K562 (cell line): Measurements from ENCODE around the gene RINT1.

ENCODE experiments used
- GABPB1 ChIP-seq: sonication (generic); formaldehyde crosslinking; IDR thresholded peaks from 2 replicates; pipeline ENCODE4 v1.8.0; 2022; ENCODE audit warnings: mild to moderate bottlenecking, missing genetic modification reagents
- LARP7 ChIP-seq: fragments of 450-650 bp; IDR thresholded peaks from 2 replicates; pipeline ENCODE4 v1.6.1; 2016
- MAZ ChIP-seq, 2 experiments: fragments of 450-650 bp in 1 of 2; sonication (generic) in 1 of 2; formaldehyde crosslinking; IDR thresholded peaks in 1 of 2; conservative IDR thresholded peaks in 1 of 2; 2 replicates each; pipeline versions ENCODE4 v1.4.0 to v1.5.0; 2020; ENCODE audit warnings: mild to moderate bottlenecking in 1 of 2, missing genetic modification reagents in 1 of 2
- POLR2A ChIP-seq: fragments of 450-650 bp; conservative IDR thresholded peaks from 2 replicates; pipeline ENCODE4 v1.6.1; 2016
- RCOR1 ChIP-seq, 2 experiments: IDR thresholded peaks; 2 replicates each; pipeline ENCODE4 v1.6.1; 2012; ENCODE audit warnings: low read depth in 2 of 2, low read length in 2 of 2, borderline replicate concordance in 1 of 2, improper control_type of control experiment in 1 of 2
- TAF7 ChIP-seq: fragments of 450-650 bp; IDR thresholded peaks from 2 replicates; pipeline ENCODE4 v1.6.1; 2016; ENCODE audit warnings: missing genetic modification characterization, missing compliant biosample characterization
- YY1 ChIP-seq, 3 experiments: IDR thresholded peaks; 2 replicates each; pipeline ENCODE4 v1.6.1; 2011; ENCODE audit warnings: low read length in 2 of 3, mild to moderate bottlenecking in 2 of 3, moderate library complexity in 2 of 3, borderline replicate concordance in 1 of 3, control low read depth in 1 of 3, low read depth in 1 of 3; ENCODE audit not compliant: insufficient read depth in 3 of 3, insufficient replicate concordance in 2 of 3, control insufficient read depth in 1 of 3, insufficient read length in 1 of 3; ENCODE audit errors: extremely low read depth in 1 of 3
- ZEB2 ChIP-seq: fragments of 450-650 bp; IDR thresholded peaks from 2 replicates; pipeline ENCODE4 v1.6.1; 2016
- ZFP36 ChIP-seq: fragments of 150-350 bp; IDR thresholded peaks from 2 replicates; pipeline ENCODE4 v1.6.1; 2018; ENCODE audit warnings: low read length, low read depth; ENCODE audit not compliant: partially characterized antibody
- ZKSCAN8 ChIP-seq: fragments of 200-800 bp; sonication (Bioruptor generic); IDR thresholded peaks from 2 replicates; pipeline ENCODE4 v1.6.1; 2016; ENCODE audit warnings: missing genetic modification characterization, missing compliant biosample characterization
- TF ChIP-seq, protein P1 (sequence below), 3 experiments: IDR thresholded peaks in 2 of 3; conservative IDR thresholded peaks in 1 of 3; 2 replicates each; pipeline ENCODE4 v1.5.1; 2011 to 2012; ENCODE audit warnings: low read length in 3 of 3, mild to moderate bottlenecking in 3 of 3, control low read depth in 2 of 3, improper control_type of control experiment in 1 of 3, inconsistent platforms in 1 of 3, low read depth in 1 of 3, mixed read lengths in 1 of 3, moderate library complexity in 1 of 3; ENCODE audit not compliant: insufficient read depth in 2 of 3
- TF ChIP-seq, protein P2 (sequence below): sonication (generic); formaldehyde crosslinking; IDR thresholded peaks from 2 replicates; pipeline ENCODE4 v1.9.0; 2022; ENCODE audit warnings: mild to moderate bottlenecking, missing genetic modification reagents

DNA sequence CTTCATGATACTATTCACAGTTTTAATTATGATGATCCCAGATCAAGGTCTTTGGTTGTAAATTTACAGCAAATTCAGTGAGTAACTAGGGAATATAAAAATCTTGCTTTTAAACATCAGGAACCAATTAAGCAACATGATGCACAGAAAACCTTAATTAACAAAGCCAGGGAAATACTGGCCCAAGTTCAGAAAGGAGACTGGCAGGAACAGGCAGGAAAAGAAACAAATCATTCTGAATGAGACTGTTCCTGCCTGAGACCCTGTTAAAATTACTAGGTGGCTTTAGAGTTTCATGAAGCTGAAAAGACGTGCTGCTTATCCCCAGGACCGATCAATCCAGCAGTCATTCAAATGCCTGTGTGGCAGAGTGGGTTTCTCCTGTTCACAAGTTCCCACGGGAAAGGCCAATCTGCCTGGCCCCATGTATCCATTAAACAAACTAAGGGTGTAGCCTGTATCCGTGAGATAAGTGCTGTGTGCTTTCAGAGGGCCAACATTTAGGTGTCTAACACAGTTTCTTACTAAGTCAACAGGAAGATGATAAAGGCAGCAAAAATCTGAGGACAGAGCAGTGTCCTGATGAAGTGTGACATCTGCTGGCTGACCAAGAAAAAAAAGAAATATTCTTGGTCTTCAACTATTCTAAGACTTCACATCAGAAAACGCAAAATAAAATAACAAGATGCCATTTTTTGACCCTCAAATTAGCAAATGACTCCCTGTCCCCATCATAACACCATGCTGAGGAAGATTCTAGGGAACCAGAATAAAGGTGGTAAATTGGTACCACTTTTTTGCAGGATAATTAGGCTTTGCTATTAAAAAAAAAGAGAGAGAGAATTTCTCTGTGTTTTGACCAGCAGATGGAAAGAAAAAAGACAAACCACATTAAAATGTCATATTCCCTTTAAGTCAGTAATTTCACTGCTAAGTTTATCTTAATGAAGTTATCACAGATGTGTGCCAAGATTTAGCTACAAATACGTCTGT is 44.1 kb upstream of the RINT1 start:
- TF ChIP-seq, protein P1, sequence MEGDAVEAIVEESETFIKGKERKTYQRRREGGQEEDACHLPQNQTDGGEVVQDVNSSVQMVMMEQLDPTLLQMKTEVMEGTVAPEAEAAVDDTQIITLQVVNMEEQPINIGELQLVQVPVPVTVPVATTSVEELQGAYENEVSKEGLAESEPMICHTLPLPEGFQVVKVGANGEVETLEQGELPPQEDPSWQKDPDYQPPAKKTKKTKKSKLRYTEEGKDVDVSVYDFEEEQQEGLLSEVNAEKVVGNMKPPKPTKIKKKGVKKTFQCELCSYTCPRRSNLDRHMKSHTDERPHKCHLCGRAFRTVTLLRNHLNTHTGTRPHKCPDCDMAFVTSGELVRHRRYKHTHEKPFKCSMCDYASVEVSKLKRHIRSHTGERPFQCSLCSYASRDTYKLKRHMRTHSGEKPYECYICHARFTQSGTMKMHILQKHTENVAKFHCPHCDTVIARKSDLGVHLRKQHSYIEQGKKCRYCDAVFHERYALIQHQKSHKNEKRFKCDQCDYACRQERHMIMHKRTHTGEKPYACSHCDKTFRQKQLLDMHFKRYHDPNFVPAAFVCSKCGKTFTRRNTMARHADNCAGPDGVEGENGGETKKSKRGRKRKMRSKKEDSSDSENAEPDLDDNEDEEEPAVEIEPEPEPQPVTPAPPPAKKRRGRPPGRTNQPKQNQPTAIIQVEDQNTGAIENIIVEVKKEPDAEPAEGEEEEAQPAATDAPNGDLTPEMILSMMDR (IDR thresholded peaks at IDR 0.05 in 2 of 3, conservative IDR thresholded peaks at IDR 0.05 in 1 of 3; ENCODE audit: insufficient read depth in 2 of 3, low read depth in 1 of 3, low read length in 3 of 3), result peak; percentile 56 to 93 (median 77); a peak in 5 of 6 replicates
- TF ChIP-seq, protein P2, sequence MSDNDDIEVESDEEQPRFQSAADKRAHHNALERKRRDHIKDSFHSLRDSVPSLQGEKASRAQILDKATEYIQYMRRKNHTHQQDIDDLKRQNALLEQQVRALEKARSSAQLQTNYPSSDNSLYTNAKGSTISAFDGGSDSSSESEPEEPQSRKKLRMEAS, result no peak
- no peak for TF ChIP-seq POLR2A
- peak; percentile 54; the same call in 1 of the 2 replicates for TF ChIP-seq ZEB2
- TF ChIP-seq RCOR1 (IDR thresholded peaks at IDR 0.05; ENCODE audit: borderline replicate concordance in 1 of 2, low read depth in 2 of 2, low read length in 2 of 2), result peak in 1 of 2 experiments; percentile 95; a peak in 2 of 4 replicates
- no peak for TF ChIP-seq ZKSCAN8
- no peak for TF ChIP-seq TAF7 (tag)
- no peak for TF ChIP-seq LARP7
- TF ChIP-seq MAZ (CRISPR knock-in tag; conservative IDR thresholded peaks at IDR 0.05 in 1 of 2, IDR thresholded peaks at IDR 0.05 in 1 of 2), result no peak
- no peak for TF ChIP-seq YY1 (IDR thresholded peaks at IDR 0.05; ENCODE audit: borderline replicate concordance in 1 of 3, control insufficient read depth in 1 of 3, extremely low read depth in 1 of 3, insufficient read depth in 3 of 3, insufficient read length in 1 of 3, insufficient replicate concordance in 2 of 3, low read depth in 1 of 3, low read length in 2 of 3)
- TF ChIP-seq GABPB1 (CRISPR knock-in tag), result no peak
- peak; percentile 44 for TF ChIP-seq ZFP36
